SU-DHL-6 (cell line): ENCODE data around the gene BEAN1.

ENCODE experiments used
- CTCF ChIP-seq: fragments of 200-600 bp; sonication (generic); IDR thresholded peaks from one replicate; pipeline ENCODE4 v1.5.1; 2017; ENCODE audit warnings: antibody characterized with exemption, mild to moderate bottlenecking, low read length, moderate library complexity; ENCODE audit not compliant: insufficient read depth, poor library complexity, severe bottlenecking
- EZH2phosphoT487 ChIP-seq: fragments of 200-600 bp; sonication (generic), shearing (Covaris generic); conservative IDR thresholded peaks from 2 replicates; pipeline ENCODE4 v1.6.1; 2018; ENCODE audit warnings: mild to moderate bottlenecking, antibody characterized with exemption, low read length, moderate library complexity, mixed read lengths

DNA sequence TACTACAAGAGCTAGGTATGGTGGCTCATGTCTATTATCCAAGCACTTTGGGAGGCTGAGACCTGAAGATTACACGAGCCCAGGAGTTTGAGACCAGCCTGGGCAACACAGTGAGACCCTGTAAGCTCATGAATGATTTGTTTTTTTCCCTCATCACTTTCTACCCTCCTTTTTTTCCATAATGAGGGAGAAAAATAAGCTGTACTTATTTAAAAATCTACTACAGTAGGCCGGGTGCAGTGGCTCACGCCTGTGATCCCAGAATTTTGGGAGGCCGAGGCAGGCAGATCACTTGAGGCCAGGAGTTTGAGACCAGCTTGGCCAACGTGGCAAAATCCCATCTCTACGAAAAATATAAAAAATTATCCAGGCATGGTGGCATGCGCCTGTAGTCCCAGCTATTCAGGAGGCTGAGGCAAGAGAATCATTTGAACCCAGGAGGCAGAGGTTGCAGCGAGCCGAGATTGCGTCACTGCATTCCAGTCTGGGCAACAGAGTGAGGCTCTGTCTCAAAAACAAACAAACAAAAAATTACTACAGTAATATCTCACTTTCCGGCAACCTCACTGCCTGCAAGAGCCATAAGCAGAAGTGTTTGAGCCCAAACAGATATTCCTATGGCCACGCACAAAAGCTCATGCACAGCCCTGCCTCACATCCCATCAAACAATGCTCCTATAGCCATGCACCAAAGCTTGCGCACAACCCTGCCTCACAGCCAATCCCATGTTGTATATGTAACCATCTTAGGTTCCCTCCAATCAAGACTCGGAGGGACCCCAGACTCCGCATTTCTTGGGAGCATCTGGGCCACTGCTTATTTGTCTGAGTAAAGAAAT lies 85.4 kb downstream of the BEAN1 start:
- no peak for TF ChIP-seq CTCF
- TF ChIP-seq EZH2phosphoT487: no peak
